GM12878 (cell line): ENCODE results near the gene SSRP1.

ENCODE experiments used
- EZH2 ChIP-seq: IDR thresholded peaks from 2 replicates; pipeline ENCODE4 v1.6.1; 2012; ENCODE audit warnings: low read depth, mild to moderate bottlenecking, control low read depth, inconsistent platforms, low read length, borderline replicate concordance; ENCODE audit not compliant: control insufficient read depth
- POLR2A ChIP-seq: IDR thresholded peaks from 2 replicates; pipeline ENCODE4 v1.6.1; 2011; ENCODE audit warnings: low read depth, mild to moderate bottlenecking, low read length
- POLR2AphosphoS5 ChIP-seq: IDR thresholded peaks from 2 replicates; pipeline ENCODE4 v1.6.1; 2011; ENCODE audit warnings: mild to moderate bottlenecking, low read length, inconsistent platforms
- RELA ChIP-seq: fragments of 450-650 bp; IDR thresholded peaks from 2 replicates; pipeline ENCODE4 v1.8.0; 2014; ENCODE audit warnings: borderline replicate concordance; ENCODE audit not compliant: partially characterized antibody
- REST ChIP-seq: IDR thresholded peaks from 2 replicates; pipeline ENCODE4 v1.6.1; 2012; ENCODE audit warnings: mild to moderate bottlenecking, low read depth, low read length
- ZNF687 ChIP-seq: fragments of 450-650 bp; IDR thresholded peaks from 2 replicates; pipeline ENCODE4 v1.6.1; 2017; ENCODE audit warnings: mild to moderate bottlenecking, moderate library complexity

- TF ChIP-seq ZNF687 = no peak
- no peak for TF ChIP-seq RELA
- TF ChIP-seq EZH2 = no peak
- TF ChIP-seq POLR2A = no peak
- no peak for TF ChIP-seq POLR2AphosphoS5
- no peak for TF ChIP-seq REST
These were observed 11.4 kb downstream of the SSRP1 start for GRCh38 chr11:57324154-57324885.
